Skeletal muscle cell (primary cell): ENCODE results near the gene VAT1.
"Not testable (repeated sequence)": the region's sequence is repeated elsewhere in the genome, so short reads cannot be mapped to it uniquely, and the experiment has no call there.

Source experiments
- DNase-seq: peaks from one replicate; pipeline ENCODE4 v3.0.0-alpha.2; 2010; ENCODE audit warnings: low read depth
- H3K4me3 ChIP-seq: 2 replicates; pipeline ENCODE4 v1.5.1; 2011; ENCODE audit warnings: low read depth, mild to moderate bottlenecking, control low read depth, low read length, moderate library complexity

VAT1 gene

GRCh38 chr17:43011728-43012472 is 10.3 kb downstream of the VAT1 start:
- no peak overlapping the region for H3K4me3 ChIP-seq
- no peak for DNase-seq

- DNase-seq = no peak
These were observed 11.4 kb downstream of the VAT1 start for GRCh38 chr17:43010667-43011308.

DNA sequence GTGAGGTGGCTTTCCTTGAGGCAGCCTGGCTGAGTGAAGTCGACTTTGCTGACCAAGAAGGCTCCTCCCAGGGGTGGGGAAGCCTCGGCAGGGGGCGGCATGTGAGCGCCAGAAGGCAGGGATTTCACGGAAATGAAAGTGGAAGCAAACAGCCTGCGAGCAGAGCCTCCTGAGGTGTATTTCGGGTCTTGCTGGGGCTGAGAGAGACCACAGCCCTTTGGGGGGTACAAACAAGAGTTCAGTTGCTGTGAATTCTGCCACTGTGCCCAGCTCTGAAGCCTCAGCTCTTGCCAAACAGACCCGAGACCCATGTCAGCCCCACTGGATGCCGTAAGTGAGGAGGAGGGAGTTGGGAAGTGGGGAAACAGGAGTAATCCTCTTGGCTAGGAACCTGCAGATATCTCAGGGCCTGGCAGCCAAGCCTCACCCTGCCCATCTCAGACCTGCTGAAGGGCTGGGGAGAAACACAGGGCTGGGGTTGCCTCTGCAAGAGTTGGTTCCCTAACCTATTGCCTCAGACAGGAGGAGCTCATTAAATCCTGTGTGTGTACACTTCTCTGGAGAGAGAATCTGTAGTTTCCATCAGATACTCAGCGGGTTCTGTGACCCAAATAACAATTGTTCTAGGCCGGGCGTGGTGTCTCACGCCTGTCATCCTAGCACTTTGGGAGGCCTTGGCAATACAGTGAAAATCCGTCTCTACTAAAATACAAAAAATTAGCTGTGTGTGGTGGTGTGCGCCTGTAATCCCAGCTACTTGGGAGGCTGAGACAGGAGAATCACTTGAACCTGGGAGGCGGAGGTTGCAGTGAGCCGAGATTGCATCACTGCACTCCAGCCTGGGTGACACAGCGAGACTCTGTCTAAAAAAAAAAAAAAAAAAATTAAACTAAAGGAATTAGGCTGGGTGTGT is 15.3 kb downstream of the VAT1 start, which contains the start of gene IFI35:
TSS of gene IFI35 (plus strand) at position 146 of the 913 bp plus-strand sequence. CDS start at position 310, 164 bp downstream.
- H3K4me3 ChIP-seq = peak within 1 kb of the TSS; percentile 62
- DNase-seq = peak; percentile 56

More at GRCh38 chr17:43010667-43011308, 11.4 kb downstream of the VAT1 start:
- no peak overlapping the region for H3K4me3 ChIP-seq

DNA sequence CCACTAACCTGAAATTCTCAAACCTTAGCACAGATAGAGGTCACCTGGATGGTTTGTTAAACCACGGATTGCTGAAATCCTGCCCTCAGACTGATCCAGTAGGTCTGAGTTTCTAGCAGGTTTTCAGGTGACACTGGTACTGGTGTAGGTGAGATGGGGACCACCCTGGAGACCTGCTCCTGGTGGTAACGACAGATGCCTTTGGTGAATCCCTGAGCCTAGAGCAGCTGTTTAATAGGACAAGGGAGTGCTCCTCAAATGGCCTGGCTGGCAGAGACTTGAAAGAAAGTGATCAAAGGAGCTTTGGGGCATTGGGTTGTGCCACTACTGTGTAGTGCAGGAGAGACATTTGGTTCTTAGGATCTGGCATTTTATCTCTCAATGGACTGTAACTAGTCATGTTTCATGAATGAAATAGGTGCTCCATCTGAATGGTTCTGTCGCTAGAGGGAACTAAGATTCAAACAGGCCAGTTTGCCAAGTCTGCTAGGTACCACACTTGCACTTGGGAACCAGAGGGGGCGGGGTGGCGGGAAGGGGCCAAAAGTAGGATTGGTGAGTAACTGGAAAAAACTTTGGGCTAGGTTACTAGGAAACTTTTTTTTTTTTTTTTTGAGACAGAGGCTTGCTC is 18.5 kb downstream of the VAT1 start:
- H3K4me3 ChIP-seq = no peak overlapping the region
- DNase-seq = no peak

- H3K4me3 ChIP-seq, DNase-seq: not testable (repeated sequence)
These were observed 21.3 kb downstream of the VAT1 start for GRCh38 chr17:43000894-43001293.

GRCh38 chr17:42999003-42999525 is 23.1 kb downstream of the VAT1 start:
- peak overlapping the region; percentile 88 for H3K4me3 ChIP-seq
- DNase-seq = no peak

GRCh38 chr17:42997984-42998938 is 23.9 kb downstream of the VAT1 start, which contains the start of gene RPL27:
RPL27 (plus strand) TSS chr17:42998419; CDS start chr17:42998751, 332 bp downstream.
- DNase-seq = peak; percentile 100

GRCh38 chr17:42997390-42997983 is 24.7 kb downstream of the VAT1 start:
- DNase-seq = no peak
- peak overlapping the region; percentile 36 for H3K4me3 ChIP-seq

More at GRCh38 chr17:42997984-42998938, 23.9 kb downstream of the VAT1 start, which contains the start of gene RPL27:
- peak within 1 kb of the TSS; percentile 88 for H3K4me3 ChIP-seq

DNA sequence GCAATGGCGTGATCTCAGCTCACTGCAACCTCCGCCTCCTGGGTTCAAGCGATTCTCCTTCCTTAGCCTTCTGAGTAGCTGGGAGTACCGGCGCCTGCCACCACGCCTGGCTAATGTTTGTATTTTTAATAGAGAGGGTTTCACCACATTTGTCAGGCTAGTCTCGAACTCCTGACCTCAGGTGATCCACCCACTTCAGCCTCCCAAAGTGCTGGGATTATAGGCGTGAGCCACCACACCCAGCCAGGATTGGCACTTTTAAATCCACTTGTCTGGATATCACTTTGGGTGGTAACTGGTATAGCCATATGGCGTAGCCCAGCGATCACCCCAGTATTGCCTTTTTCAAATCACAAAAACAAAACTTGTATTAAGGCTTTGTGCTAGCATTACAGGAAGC is 28.3 kb downstream of the VAT1 start:
- H3K4me3 ChIP-seq, DNase-seq: not testable (repeated sequence)

DNA sequence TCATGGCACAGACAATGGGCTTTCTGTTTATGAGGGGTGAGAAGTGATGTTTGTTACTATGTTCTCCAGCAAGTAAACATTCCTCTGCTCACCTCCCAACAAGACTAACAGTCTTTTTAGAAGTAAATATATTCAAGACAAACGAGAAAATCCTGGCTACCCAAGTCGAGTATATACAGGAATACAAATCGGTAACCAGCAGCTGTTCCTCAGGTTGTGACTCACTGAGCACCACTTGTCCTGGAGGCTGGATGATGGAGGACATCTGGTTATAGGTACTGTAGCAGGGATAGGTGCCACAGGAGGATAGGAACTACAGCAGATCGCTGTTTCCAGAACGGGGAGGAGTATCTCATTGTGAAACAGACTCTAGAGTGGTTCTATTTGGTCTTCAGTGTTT is 29.3 kb downstream of the VAT1 start:
- no peak overlapping the region for H3K4me3 ChIP-seq

DNA sequence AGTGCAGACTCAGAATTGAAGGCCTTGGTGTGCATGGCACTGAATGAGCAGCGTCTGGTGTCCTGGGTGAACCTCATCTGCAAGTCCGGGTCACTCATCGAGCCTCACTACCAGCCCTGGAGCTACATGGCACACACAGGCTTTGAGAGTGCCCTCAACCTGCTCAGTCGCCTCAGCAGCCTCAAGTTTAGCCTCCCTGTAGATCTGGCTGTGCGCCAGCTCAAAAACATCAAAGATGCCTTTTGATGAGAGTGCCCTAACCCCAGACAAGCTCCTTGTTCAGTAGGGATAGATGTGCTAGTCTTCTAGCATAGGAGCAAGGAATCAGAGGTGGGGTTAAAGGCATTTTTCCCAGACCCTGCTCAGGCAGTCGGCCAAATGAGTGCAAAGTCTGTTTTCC is 30.7 kb downstream of the VAT1 start:
- no peak overlapping the region for H3K4me3 ChIP-seq
- no peak for DNase-seq

More for the DNA sequence above, 29.3 kb downstream of the VAT1 start:
- no peak for DNase-seq

GRCh38 chr17:42989726-42990652 is 32.2 kb downstream of the VAT1 start:
- H3K4me3 ChIP-seq = no peak overlapping the region
- DNase-seq = no peak

DNA sequence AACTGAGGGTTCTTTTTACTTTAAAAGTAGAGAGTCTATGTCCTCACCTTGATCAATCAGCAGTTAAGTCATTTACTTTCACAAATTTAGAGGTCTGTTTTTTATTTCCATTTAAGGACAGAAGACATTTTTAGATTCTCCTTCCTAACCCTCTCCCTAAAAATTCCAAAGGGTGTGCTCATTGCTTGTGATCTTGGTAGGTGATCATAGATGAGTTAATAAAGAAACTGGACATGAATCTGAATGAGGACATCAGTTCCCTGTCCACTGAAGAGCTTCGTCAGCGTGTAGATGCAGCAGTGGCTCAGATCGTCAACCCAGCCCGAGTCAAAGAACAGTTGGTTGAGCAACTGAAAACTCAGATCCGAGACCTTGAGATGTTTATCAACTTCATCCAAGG is 33.0 kb downstream of the VAT1 start:
- DNase-seq = no peak
- H3K4me3 ChIP-seq = no peak overlapping the region

DNA sequence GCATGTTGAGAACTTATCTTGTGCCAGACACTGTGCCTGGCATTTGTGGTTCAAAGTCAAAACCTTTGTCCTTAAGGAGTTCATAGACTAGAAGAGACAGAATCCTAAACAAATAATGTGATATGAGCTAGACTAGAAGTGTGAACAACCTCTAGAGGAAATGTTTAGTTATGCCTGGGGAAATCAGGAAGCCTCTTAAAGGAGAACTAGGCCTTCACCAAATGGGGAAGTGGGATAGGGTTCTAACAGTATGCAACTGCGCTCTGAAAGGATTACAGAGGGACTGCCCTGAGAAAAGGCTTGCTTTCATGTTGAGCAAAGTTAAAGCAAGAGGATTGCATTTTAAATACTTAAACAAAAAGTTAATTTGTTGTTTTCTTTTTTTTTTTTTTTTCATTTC is 37.0 kb downstream of the VAT1 start:
- no peak for DNase-seq

GRCh38 chr17:42982266-42982665 is 39.9 kb downstream of the VAT1 start:
- H3K4me3 ChIP-seq = no peak overlapping the region
- no peak for DNase-seq

More for the DNA sequence above, 37.0 kb downstream of the VAT1 start:
- no peak overlapping the region for H3K4me3 ChIP-seq

DNA sequence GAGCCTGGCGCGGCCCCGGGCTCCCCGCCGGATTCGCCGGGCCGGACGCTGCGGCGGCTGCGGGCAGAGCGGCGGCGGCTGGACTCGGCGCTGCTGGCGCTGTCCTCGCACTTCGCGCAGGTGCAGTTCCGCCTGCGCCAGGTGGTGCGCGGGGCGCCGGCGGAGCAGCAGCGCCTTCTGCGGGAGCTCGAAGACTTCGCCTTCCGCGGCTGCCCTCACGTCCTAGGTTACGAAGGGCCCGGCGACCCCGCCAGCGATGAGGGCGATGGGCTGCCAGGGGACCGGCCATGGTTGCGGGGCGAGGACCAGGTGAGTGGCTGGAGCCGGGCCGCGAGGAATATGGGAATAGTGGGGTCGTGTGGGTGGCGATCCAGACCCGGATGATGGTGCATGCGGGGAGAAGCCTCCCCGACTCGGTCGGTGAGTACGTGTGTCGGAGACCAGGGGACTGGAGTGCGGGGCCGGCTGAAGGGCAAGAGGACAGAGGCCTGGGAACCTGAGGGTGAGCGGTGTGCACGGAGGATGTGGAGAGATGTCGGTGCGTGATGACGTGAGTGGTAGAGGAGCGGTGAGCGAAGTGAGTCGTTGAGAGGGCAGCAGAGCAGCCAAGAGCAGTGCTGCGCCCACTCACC is 41.3 kb downstream of the VAT1 start:
- no peak for DNase-seq
- peak overlapping the region; percentile 85 for H3K4me3 ChIP-seq
